ENCODE measurements around the gene NIT1. TPM values are rescaled to one million over a fixed set of nuclear protein-coding genes. Genes with fewer than 3 reads are reported as not detected.

Gene NIT1
- total and polyA plus RNA-seq, 9 of the 15 experiments (the other 6 are each of a cell fraction or from before 2014, with no cell fraction given): 18.4 to 76.0 (median 33.7) TPM

DNA sequence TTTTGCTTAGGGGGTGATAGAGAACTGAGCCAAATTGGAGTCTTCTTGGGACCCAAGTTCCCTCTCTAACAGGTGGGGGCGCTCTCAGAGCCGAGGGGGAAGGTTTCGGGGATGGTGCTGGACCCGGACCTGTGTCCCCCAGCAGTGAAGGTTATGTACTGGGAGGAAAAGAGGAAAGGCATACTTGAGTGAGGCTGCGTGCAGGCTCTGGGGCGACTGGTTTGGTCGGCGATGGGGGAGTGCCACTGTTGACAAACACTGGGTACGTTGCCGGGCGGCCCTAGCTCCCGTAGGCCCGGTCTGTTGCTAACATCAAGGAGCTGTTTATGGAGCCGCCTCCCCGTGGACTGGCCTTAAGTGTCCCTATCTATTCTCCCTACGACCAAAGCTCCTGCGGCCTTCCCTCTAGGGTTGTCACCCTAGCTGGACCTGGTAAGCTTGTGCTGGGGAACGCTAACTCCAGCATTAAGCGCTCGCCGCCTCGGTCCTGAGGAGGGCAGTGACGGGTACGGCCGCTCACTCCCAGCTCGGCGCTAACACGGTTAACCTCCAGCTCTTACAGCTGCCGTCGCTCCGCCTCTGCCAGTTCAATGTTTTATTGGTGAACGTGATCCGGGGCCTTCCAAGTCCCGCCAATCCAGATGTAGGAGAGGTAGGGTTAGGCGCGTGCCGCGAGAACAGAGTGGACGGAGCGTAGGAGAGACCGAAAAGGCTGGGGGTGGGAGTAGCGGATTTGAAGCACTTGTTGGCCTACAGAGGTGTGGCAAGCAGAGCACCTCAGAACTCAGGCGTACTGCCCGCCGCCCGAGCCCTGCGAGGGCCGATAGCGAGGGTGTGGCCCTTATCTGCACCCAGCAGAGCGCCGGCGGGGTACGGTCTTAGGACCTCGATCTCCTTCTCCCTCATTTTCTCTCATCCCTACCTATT, 48.1 kb downstream of the NIT1 start, which contains the start of gene PPOX (continued):
- TF ChIP-seq, protein P1, sequence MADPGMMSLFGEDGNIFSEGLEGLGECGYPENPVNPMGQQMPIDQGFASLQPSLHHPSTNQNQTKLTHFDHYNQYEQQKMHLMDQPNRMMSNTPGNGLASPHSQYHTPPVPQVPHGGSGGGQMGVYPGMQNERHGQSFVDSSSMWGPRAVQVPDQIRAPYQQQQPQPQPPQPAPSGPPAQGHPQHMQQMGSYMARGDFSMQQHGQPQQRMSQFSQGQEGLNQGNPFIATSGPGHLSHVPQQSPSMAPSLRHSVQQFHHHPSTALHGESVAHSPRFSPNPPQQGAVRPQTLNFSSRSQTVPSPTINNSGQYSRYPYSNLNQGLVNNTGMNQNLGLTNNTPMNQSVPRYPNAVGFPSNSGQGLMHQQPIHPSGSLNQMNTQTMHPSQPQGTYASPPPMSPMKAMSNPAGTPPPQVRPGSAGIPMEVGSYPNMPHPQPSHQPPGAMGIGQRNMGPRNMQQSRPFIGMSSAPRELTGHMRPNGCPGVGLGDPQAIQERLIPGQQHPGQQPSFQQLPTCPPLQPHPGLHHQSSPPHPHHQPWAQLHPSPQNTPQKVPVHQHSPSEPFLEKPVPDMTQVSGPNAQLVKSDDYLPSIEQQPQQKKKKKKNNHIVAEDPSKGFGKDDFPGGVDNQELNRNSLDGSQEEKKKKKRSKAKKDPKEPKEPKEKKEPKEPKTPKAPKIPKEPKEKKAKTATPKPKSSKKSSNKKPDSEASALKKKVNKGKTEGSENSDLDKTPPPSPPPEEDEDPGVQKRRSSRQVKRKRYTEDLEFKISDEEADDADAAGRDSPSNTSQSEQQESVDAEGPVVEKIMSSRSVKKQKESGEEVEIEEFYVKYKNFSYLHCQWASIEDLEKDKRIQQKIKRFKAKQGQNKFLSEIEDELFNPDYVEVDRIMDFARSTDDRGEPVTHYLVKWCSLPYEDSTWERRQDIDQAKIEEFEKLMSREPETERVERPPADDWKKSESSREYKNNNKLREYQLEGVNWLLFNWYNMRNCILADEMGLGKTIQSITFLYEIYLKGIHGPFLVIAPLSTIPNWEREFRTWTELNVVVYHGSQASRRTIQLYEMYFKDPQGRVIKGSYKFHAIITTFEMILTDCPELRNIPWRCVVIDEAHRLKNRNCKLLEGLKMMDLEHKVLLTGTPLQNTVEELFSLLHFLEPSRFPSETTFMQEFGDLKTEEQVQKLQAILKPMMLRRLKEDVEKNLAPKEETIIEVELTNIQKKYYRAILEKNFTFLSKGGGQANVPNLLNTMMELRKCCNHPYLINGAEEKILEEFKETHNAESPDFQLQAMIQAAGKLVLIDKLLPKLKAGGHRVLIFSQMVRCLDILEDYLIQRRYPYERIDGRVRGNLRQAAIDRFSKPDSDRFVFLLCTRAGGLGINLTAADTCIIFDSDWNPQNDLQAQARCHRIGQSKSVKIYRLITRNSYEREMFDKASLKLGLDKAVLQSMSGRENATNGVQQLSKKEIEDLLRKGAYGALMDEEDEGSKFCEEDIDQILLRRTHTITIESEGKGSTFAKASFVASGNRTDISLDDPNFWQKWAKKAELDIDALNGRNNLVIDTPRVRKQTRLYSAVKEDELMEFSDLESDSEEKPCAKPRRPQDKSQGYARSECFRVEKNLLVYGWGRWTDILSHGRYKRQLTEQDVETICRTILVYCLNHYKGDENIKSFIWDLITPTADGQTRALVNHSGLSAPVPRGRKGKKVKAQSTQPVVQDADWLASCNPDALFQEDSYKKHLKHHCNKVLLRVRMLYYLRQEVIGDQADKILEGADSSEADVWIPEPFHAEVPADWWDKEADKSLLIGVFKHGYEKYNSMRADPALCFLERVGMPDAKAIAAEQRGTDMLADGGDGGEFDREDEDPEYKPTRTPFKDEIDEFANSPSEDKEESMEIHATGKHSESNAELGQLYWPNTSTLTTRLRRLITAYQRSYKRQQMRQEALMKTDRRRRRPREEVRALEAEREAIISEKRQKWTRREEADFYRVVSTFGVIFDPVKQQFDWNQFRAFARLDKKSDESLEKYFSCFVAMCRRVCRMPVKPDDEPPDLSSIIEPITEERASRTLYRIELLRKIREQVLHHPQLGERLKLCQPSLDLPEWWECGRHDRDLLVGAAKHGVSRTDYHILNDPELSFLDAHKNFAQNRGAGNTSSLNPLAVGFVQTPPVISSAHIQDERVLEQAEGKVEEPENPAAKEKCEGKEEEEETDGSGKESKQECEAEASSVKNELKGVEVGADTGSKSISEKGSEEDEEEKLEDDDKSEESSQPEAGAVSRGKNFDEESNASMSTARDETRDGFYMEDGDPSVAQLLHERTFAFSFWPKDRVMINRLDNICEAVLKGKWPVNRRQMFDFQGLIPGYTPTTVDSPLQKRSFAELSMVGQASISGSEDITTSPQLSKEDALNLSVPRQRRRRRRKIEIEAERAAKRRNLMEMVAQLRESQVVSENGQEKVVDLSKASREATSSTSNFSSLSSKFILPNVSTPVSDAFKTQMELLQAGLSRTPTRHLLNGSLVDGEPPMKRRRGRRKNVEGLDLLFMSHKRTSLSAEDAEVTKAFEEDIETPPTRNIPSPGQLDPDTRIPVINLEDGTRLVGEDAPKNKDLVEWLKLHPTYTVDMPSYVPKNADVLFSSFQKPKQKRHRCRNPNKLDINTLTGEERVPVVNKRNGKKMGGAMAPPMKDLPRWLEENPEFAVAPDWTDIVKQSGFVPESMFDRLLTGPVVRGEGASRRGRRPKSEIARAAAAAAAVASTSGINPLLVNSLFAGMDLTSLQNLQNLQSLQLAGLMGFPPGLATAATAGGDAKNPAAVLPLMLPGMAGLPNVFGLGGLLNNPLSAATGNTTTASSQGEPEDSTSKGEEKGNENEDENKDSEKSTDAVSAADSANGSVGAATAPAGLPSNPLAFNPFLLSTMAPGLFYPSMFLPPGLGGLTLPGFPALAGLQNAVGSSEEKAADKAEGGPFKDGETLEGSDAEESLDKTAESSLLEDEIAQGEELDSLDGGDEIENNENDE (IDR thresholded peaks at IDR 0.05; ENCODE audit: low read depth, low read length): no peak
- TF ChIP-seq GATA2 (CRISPR knock-in tag; IDR thresholded peaks at IDR 0.05) (peak; percentile 99), DMBX1 (CRISPR knock-in tag; IDR thresholded peaks at IDR 0.05; ENCODE audit: borderline replicate concordance) (peak; percentile 76)
- TF ChIP-seq, protein P2, sequence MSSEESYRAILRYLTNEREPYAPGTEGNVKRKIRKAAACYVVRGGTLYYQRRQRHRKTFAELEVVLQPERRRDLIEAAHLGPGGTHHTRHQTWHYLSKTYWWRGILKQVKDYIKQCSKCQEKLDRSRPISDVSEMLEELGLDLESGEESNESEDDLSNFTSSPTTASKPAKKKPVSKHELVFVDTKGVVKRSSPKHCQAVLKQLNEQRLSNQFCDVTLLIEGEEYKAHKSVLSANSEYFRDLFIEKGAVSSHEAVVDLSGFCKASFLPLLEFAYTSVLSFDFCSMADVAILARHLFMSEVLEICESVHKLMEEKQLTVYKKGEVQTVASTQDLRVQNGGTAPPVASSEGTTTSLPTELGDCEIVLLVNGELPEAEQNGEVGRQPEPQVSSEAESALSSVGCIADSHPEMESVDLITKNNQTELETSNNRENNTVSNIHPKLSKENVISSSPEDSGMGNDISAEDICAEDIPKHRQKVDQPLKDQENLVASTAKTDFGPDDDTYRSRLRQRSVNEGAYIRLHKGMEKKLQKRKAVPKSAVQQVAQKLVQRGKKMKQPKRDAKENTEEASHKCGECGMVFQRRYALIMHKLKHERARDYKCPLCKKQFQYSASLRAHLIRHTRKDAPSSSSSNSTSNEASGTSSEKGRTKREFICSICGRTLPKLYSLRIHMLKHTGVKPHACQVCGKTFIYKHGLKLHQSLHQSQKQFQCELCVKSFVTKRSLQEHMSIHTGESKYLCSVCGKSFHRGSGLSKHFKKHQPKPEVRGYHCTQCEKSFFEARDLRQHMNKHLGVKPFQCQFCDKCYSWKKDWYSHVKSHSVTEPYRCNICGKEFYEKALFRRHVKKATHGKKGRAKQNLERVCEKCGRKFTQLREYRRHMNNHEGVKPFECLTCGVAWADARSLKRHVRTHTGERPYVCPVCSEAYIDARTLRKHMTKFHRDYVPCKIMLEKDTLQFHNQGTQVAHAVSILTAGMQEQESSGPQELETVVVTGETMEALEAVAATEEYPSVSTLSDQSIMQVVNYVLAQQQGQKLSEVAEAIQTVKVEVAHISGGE (CRISPR knock-in tag; IDR thresholded peaks at IDR 0.05): peak in 2 of 3 experiments; percentile 9 to 80; a peak in 2 of 6 replicates

Data from K562 (cell line).